Measurements from ENCODE around the gene OR6S1. TPM values are rescaled to one million over a fixed set of nuclear protein-coding genes. Genes with fewer than 3 reads are reported as not detected.

OR6S1 gene
- total and polyA plus RNA-seq, 10 of the 15 experiments (the other 5 are each of a cell fraction or from before 2014, with no cell fraction given): 0.22 to 0.67 (median 0.43) TPM; not detected in 4

GRCh38 chr14:20641591-20641990 is at the start of gene OR6S1 (continued):
- TF ChIP-seq IRF5 (IDR thresholded peaks at IDR 0.05; ENCODE audit: borderline replicate concordance) (no peak), HDGF (IDR thresholded peaks at IDR 0.05) (no peak), NFYA (IDR thresholded peaks at IDR 0.05; ENCODE audit: borderline replicate concordance, low read depth, low read length) (no peak), CBFB (IDR thresholded peaks at IDR 0.05; ENCODE audit: low read depth) (no peak), BMI1 (IDR thresholded peaks at IDR 0.05; ENCODE audit: borderline replicate concordance) (no peak), CREB1 (IDR thresholded peaks at IDR 0.05; ENCODE audit: low read depth) (no peak), DPF2 (IDR thresholded peaks at IDR 0.05) (no peak), NR2F1 (conservative IDR thresholded peaks at IDR 0.05) (no peak)
- TF ChIP-seq, protein P1, sequence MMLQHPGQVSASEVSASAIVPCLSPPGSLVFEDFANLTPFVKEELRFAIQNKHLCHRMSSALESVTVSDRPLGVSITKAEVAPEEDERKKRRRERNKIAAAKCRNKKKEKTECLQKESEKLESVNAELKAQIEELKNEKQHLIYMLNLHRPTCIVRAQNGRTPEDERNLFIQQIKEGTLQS (IDR thresholded peaks at IDR 0.05; ENCODE audit: borderline replicate concordance, extremely low read depth, low read depth, low read length): no peak
- TF ChIP-seq, protein P2, sequence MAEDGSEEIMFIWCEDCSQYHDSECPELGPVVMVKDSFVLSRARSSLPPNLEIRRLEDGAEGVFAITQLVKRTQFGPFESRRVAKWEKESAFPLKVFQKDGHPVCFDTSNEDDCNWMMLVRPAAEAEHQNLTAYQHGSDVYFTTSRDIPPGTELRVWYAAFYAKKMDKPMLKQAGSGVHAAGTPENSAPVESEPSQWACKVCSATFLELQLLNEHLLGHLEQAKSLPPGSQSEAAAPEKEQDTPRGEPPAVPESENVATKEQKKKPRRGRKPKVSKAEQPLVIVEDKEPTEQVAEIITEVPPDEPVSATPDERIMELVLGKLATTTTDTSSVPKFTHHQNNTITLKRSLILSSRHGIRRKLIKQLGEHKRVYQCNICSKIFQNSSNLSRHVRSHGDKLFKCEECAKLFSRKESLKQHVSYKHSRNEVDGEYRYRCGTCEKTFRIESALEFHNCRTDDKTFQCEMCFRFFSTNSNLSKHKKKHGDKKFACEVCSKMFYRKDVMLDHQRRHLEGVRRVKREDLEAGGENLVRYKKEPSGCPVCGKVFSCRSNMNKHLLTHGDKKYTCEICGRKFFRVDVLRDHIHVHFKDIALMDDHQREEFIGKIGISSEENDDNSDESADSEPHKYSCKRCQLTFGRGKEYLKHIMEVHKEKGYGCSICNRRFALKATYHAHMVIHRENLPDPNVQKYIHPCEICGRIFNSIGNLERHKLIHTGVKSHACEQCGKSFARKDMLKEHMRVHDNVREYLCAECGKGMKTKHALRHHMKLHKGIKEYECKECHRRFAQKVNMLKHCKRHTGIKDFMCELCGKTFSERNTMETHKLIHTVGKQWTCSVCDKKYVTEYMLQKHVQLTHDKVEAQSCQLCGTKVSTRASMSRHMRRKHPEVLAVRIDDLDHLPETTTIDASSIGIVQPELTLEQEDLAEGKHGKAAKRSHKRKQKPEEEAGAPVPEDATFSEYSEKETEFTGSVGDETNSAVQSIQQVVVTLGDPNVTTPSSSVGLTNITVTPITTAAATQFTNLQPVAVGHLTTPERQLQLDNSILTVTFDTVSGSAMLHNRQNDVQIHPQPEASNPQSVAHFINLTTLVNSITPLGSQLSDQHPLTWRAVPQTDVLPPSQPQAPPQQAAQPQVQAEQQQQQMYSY (CRISPR knock-in tag; IDR thresholded peaks at IDR 0.05): no peak

All from GM12878 (cell line).